ENCODE results near the gene SULT1A2.

DNA sequence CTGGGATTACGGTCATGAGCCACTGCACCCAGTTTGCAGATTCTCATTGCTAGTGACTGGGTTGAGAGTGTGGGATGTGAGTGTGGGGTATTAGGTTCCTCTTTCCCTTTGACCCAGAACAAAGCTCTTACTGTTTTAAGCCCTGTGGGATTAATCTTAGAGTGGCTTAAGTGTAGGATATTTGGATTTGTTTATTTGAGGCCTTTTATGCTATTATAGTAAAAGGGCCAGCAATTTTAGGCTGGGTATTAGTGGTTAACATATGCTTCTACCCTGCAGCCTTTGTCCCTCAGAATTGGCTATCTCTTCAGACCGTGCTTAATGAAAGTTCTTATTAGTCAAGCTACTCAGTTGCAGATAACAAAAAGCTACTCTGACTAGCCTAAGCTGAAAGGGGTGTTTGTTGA, 39.9 kb downstream of the SULT1A2 start:
- TF ChIP-seq, protein P1, sequence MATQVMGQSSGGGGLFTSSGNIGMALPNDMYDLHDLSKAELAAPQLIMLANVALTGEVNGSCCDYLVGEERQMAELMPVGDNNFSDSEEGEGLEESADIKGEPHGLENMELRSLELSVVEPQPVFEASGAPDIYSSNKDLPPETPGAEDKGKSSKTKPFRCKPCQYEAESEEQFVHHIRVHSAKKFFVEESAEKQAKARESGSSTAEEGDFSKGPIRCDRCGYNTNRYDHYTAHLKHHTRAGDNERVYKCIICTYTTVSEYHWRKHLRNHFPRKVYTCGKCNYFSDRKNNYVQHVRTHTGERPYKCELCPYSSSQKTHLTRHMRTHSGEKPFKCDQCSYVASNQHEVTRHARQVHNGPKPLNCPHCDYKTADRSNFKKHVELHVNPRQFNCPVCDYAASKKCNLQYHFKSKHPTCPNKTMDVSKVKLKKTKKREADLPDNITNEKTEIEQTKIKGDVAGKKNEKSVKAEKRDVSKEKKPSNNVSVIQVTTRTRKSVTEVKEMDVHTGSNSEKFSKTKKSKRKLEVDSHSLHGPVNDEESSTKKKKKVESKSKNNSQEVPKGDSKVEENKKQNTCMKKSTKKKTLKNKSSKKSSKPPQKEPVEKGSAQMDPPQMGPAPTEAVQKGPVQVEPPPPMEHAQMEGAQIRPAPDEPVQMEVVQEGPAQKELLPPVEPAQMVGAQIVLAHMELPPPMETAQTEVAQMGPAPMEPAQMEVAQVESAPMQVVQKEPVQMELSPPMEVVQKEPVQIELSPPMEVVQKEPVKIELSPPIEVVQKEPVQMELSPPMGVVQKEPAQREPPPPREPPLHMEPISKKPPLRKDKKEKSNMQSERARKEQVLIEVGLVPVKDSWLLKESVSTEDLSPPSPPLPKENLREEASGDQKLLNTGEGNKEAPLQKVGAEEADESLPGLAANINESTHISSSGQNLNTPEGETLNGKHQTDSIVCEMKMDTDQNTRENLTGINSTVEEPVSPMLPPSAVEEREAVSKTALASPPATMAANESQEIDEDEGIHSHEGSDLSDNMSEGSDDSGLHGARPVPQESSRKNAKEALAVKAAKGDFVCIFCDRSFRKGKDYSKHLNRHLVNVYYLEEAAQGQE (IDR thresholded peaks at IDR 0.05; ENCODE audit: borderline replicate concordance in 1 of 2, low read depth in 1 of 2, low read length in 2 of 2), result no peak
- TF ChIP-seq, protein P2, sequence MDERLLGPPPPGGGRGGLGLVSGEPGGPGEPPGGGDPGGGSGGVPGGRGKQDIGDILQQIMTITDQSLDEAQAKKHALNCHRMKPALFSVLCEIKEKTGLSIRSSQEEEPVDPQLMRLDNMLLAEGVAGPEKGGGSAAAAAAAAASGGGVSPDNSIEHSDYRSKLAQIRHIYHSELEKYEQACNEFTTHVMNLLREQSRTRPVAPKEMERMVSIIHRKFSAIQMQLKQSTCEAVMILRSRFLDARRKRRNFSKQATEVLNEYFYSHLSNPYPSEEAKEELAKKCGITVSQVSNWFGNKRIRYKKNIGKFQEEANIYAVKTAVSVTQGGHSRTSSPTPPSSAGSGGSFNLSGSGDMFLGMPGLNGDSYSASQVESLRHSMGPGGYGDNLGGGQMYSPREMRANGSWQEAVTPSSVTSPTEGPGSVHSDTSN (CRISPR knock-in tag; IDR thresholded peaks at IDR 0.05), result no peak
- no peak for TF ChIP-seq ASH2L (IDR thresholded peaks at IDR 0.05; ENCODE audit: insufficient read length, low read depth, low read length)
- TF ChIP-seq TMF1 (CRISPR knock-in tag; IDR thresholded peaks at IDR 0.05; ENCODE audit: low read depth), result no peak
